Heart left ventricle (tissue), 16 donors: Measurements from ENCODE around the gene IDH2. TPM values are rescaled to one million over a fixed set of nuclear protein-coding genes. Genes with fewer than 3 reads are reported as not detected.

Experiments
- ATAC-seq, 4 donors: fragments of 200-7000 bp; cut with Tn5 transposase; one replicate each; pipeline ENCODE4 v1.9.1; 2020 to 2022; ENCODE audit warnings: moderate library complexity in 4 of 4, mild to moderate bottlenecking in 3 of 4, moderate number of reproducible peaks in 1 of 4
- DNase-seq, 5 donors: peaks; one replicate each; pipeline ENCODE4 v3.0.0-alpha.2; 2020
- H3K27ac ChIP-seq, 12 donors: fragments of 200-600 bp; sonication (generic) in 4 of 12; one replicate each; pipeline versions ENCODE4 v1.5.0 to v1.8.0; 2016 to 2022; ENCODE audit warnings: mild to moderate bottlenecking in 2 of 12
- H3K27me3 ChIP-seq, 9 donors: fragments of 200-600 bp; sonication (generic) in 2 of 9; one replicate each; pipeline versions ENCODE4 v1.5.1 to v1.8.0; 2016 to 2022; ENCODE audit warnings: mild to moderate bottlenecking in 3 of 9
- H3K36me3 ChIP-seq, 9 donors: fragments of 200-600 bp; sonication (generic) in 2 of 9; one replicate each; pipeline versions ENCODE4 v1.5.0 to v1.8.0; 2018 to 2022; ENCODE audit warnings: mild to moderate bottlenecking in 2 of 9
- H3K4me1 ChIP-seq, 12 donors: fragments of 200-600 bp; sonication (generic) in 4 of 12; one replicate each; pipeline versions ENCODE4 v1.5.0 to v1.8.0; 2016 to 2022; ENCODE audit warnings: mild to moderate bottlenecking in 3 of 12
- H3K4me3 ChIP-seq, 12 donors: fragments of 200-600 bp; sonication (generic) in 4 of 12; one replicate each; pipeline versions ENCODE4 v1.5.0 to v1.8.0; 2017 to 2022; ENCODE audit warnings: mild to moderate bottlenecking in 9 of 12, moderate library complexity in 4 of 12
- H3K9me3 ChIP-seq, 12 donors: fragments of 200-600 bp; sonication (generic) in 4 of 12; one replicate each; pipeline versions ENCODE4 v1.5.0 to v1.8.0; 2016 to 2022; ENCODE audit warnings: mild to moderate bottlenecking in 1 of 12
- CTCF ChIP-seq, 12 donors: fragments of 200-600 bp; sonication (generic) in 4 of 12; IDR thresholded peaks; one replicate each; pipeline versions ENCODE4 v1.5.0 to v1.8.0; 2018 to 2022; ENCODE audit warnings: antibody characterized with exemption in 12 of 12, mild to moderate bottlenecking in 5 of 12
- POLR2A ChIP-seq, 2 donors: fragments of 450-650 bp; IDR thresholded peaks; one replicate each; pipeline ENCODE4 v1.6.1; 2017; ENCODE audit warnings: antibody characterized with exemption in 2 of 2, mild to moderate bottlenecking in 2 of 2, moderate library complexity in 2 of 2
- WGBS, 4 donors: extraction: QIAGEN DNeasy Blood & Tissue Kit in 2 of 4; methylation state at CpG; one replicate each; pipeline versions ENCODE4 v1.1.5 to v1.1.7; 2013 to 2018; 5-methylcytosine and 5-hydroxymethylcytosine counted together
- intact Hi-C, 10 donors: fragments of 100-400 bp; cut with DNase I; formaldehyde crosslinking; loops; one replicate each; pipeline versions ENCODE4 v1.11.1 to v1.14.2; 2022
- polyA plus RNA-seq, 2 donors: library from polyadenylated mRNA; stranded (reverse); fragments of 200-250 nt; gene quantifications; one replicate each; pipeline ENCODE4 v1.2.3, GENCODE V29; 2013
- total RNA-seq, 9 donors: library from RNA; depleted of rRNA in 2 of 9; stranded (reverse); fragments of >200 nt in 2 of 9; fragmentation: NEBNext Ultra II Directional in 3 of 9; extraction: Animal tissue kit (Norgen Biotek cat#: 25700) in 3 of 9; gene quantifications; one replicate each; pipeline versions ENCODE4 v1.1.0 to v1.2.4, GENCODE V29; 2016 to 2023
- donor health status: ischemic (EF 13 %, LVEDD 7.1; RV severe dilation, severe dysfunction).
- donor health status: healthy with polysubstance abuse.
- donor health status: DM: no; HTN: yes; CAD: no.
- donor health status: DM: no; HTN: no; CAD: no.
- donor health status: ischemic (EF 25% LVEDD 6.9; RV normal size, moderate dysfunction).
- donor health status: ischemic (EF 25% LVEDD 5.7; RV mildly dilated, moderate dysfunction).
- donor health status: healthy.
- donor health status: DM: yes; HTN: yes; CAD: no.
- donor health status: ischemic (EF 35%, LVEDD 5.7; RV mildly dilated, moderate dysfunction).
- donor health status: nonischemic (EF 11% LVEDD 7.7; RV severe dilation, severe dysfunction).
- donor health status: DM: yes; HTN: yes; CAD: no.
- donor health status: PGD.
- donor health status: ischemic (EF 29% LVEDD 5.4; RV normal size, mild dysfunction).
- donor health status: nonischemic (EF 23%, LVEDD 6.1; RV moderate dilation, normal function).

IDH2 gene
- total and polyA plus RNA-seq, 11 donors, result 366 to 1,258 (median 729) TPM

- no peaks in the 10 kb centered on the region for H3K9me3 ChIP-seq
- ATAC-seq (no peak), DNase-seq (no peak)
- H3K4me1 ChIP-seq, result peaks cover 5 to 66% (median 41%) of the 10 kb centered on the region in 12 donors
- no peak for TF ChIP-seq POLR2A (IDR thresholded peaks at IDR 0.05)
- no peak for TF ChIP-seq CTCF (IDR thresholded peaks at IDR 0.05)
- intact Hi-C loops, result no loop called here
- no peaks in the 10 kb centered on the region for H3K27me3 ChIP-seq
- H3K4me3 ChIP-seq, result no peak overlapping the region
- peak overlapping the region in 11 of 12 donors; percentile 19 to 98 (median 45) for H3K27ac ChIP-seq
- peaks cover 0 to 17% (median 6%) of the 10 kb centered on the region in 9 donors for H3K36me3 ChIP-seq
- 34 to 51% (median 45%) methylated on average over 3 of the region's 3 CpGs for WGBS, 4 donors
These were observed 6.7 kb downstream of the IDH2 start for GRCh38 chr15:90095521-90095959.

GRCh38 chr15:90091156-90091931, 10.9 kb downstream of the IDH2 start:
- Histone ChIP-seq H3K4me1 (peaks cover 0 to 31% (median 15%) of the 10 kb centered on the region in 12 donors), H3K9me3 (no peaks in the 10 kb centered on the region), H3K4me3 (no peak overlapping the region), H3K36me3 (peaks cover 0 to 57% (median 39%) of the 10 kb centered on the region in 9 donors), H3K27ac (no peak overlapping the region), H3K27me3 (no peaks in the 10 kb centered on the region)
- DNase-seq (no peak), ATAC-seq (no peak)
- TF ChIP-seq POLR2A (IDR thresholded peaks at IDR 0.05) (no peak), CTCF (IDR thresholded peaks at IDR 0.05) (no peak)
- intact Hi-C loops, result loop anchor here in 1 of 10 donors (5.0 kb wide), 1 partner anchor 46 kb away; no protein-coding TSS in a partner anchor
- 74 to 77% (median 74%) methylated on average over 13 to 17 of the region's 17 CpGs for WGBS, 4 donors

GRCh38 chr15:90090226-90090848, 11.9 kb downstream of the IDH2 start:
- intact Hi-C loops, result loop anchor here in 1 of 10 donors (5.0 kb wide), 1 partner anchor 47 kb away; no protein-coding TSS in a partner anchor

More at GRCh38 chr15:90090226-90090848, 11.9 kb downstream of the IDH2 start:
- WGBS, 4 donors, result 80 to 91% (median 85%) methylated on average over 6 to 11 of the region's 11 CpGs
- H3K4me1 ChIP-seq, result peaks cover 0 to 27% (median 7%) of the 10 kb centered on the region in 12 donors
- TF ChIP-seq CTCF (IDR thresholded peaks at IDR 0.05), result no peak
- TF ChIP-seq POLR2A (IDR thresholded peaks at IDR 0.05), result no peak
- ATAC-seq (no peak), DNase-seq (no peak)
- H3K36me3 ChIP-seq, result peaks cover 0 to 64% (median 49%) of the 10 kb centered on the region in 9 donors
- no peaks in the 10 kb centered on the region for H3K27me3 ChIP-seq
- H3K4me3 ChIP-seq, result no peak overlapping the region
- H3K27ac ChIP-seq, result no peak overlapping the region
- no peaks in the 10 kb centered on the region for H3K9me3 ChIP-seq
